ENCODE results near the gene KPNA4. TPM values are rescaled to one million over a fixed set of nuclear protein-coding genes. Genes with fewer than 3 reads are reported as not detected.

Gene KPNA4
- polyA plus RNA-seq, 4 donors, result 65.0 to 82.4 (median 82.0) TPM

- no peak for DNase-seq (ENCODE audit: low read depth in 4 of 4, low spot score in 3 of 4)
Measured at GRCh38 chr3:160498202-160498601, 67.2 kb downstream of the KPNA4 start.

GRCh38 chr3:160490166-160490565 lies 75.2 kb downstream of the KPNA4 start:
- DNase-seq (ENCODE audit: low read depth in 4 of 4, low spot score in 3 of 4), result no peak

- no peak for DNase-seq (ENCODE audit: low read depth in 4 of 4, low spot score in 3 of 4)
Measured at GRCh38 chr3:160486459-160486869, 78.9 kb downstream of the KPNA4 start.

GRCh38 chr3:160482796-160483195 lies 82.6 kb downstream of the KPNA4 start:
- peak in 1 of 4 donors; percentile 12 for DNase-seq (ENCODE audit: low read depth in 4 of 4, low spot score in 3 of 4)

- no peak for DNase-seq (ENCODE audit: low read depth in 4 of 4, low spot score in 3 of 4)
Measured at GRCh38 chr3:160481856-160482255, 83.5 kb downstream of the KPNA4 start.

- no peak for DNase-seq (ENCODE audit: low read depth in 4 of 4, low spot score in 3 of 4)
Measured at GRCh38 chr3:160480931-160481330, 84.4 kb downstream of the KPNA4 start.

- DNase-seq (ENCODE audit: low read depth in 4 of 4, low spot score in 3 of 4), result no peak
Measured at GRCh38 chr3:160479376-160479775, 86.0 kb downstream of the KPNA4 start.

GRCh38 chr3:160478338-160478737 lies 87.0 kb downstream of the KPNA4 start:
- DNase-seq (ENCODE audit: low read depth in 4 of 4, low spot score in 3 of 4), result no peak

- DNase-seq (ENCODE audit: low read depth in 4 of 4, low spot score in 3 of 4), result no peak
Measured at GRCh38 chr3:160477750-160478149, 87.6 kb downstream of the KPNA4 start.

GRCh38 chr3:160475884-160476283 lies 89.5 kb downstream of the KPNA4 start:
- DNase-seq (ENCODE audit: low read depth in 4 of 4, low spot score in 3 of 4), result no peak

GRCh38 chr3:160475153-160475552 lies 90.2 kb downstream of the KPNA4 start:
- no peak for DNase-seq (ENCODE audit: low read depth in 4 of 4, low spot score in 3 of 4)

GRCh38 chr3:160474416-160474838 lies 90.9 kb downstream of the KPNA4 start:
- no peak for DNase-seq (ENCODE audit: low read depth in 4 of 4, low spot score in 3 of 4)

GRCh38 chr3:160473978-160474377 lies 91.4 kb downstream of the KPNA4 start:
- DNase-seq (ENCODE audit: low read depth in 4 of 4, low spot score in 3 of 4), result no peak

- no peak for DNase-seq (ENCODE audit: low read depth in 4 of 4, low spot score in 3 of 4)
Measured at GRCh38 chr3:160473221-160473620, 92.2 kb downstream of the KPNA4 start.

- DNase-seq (ENCODE audit: low read depth in 4 of 4, low spot score in 3 of 4), result no peak
Measured at GRCh38 chr3:160472344-160472743, 93.0 kb downstream of the KPNA4 start.

GRCh38 chr3:160471892-160472291 lies 93.5 kb downstream of the KPNA4 start:
- DNase-seq (ENCODE audit: low read depth in 4 of 4, low spot score in 3 of 4), result no peak

GRCh38 chr3:160470181-160470580 lies 95.2 kb downstream of the KPNA4 start:
- DNase-seq (ENCODE audit: low read depth in 4 of 4, low spot score in 3 of 4), result no peak

GRCh38 chr3:160464971-160465370 lies 100.4 kb downstream of the KPNA4 start:
- no peak for DNase-seq (ENCODE audit: low read depth in 4 of 4, low spot score in 3 of 4)

- DNase-seq (ENCODE audit: low read depth in 4 of 4, low spot score in 3 of 4), result no peak
Measured at GRCh38 chr3:160464321-160464720, 101.0 kb downstream of the KPNA4 start.

- no peak for DNase-seq (ENCODE audit: low read depth in 4 of 4, low spot score in 3 of 4)
Measured at GRCh38 chr3:160460033-160460432, 105.3 kb downstream of the KPNA4 start.

- no peak for DNase-seq (ENCODE audit: low read depth in 4 of 4, low spot score in 3 of 4)
Measured at GRCh38 chr3:160459450-160459970, 105.9 kb downstream of the KPNA4 start.

GRCh38 chr3:160458151-160458550 lies 107.2 kb downstream of the KPNA4 start:
- no peak for DNase-seq (ENCODE audit: low read depth in 4 of 4, low spot score in 3 of 4)

GRCh38 chr3:160455846-160456245 lies 109.5 kb downstream of the KPNA4 start:
- no peak for DNase-seq (ENCODE audit: low read depth in 4 of 4, low spot score in 3 of 4)
